Breast epithelium (tissue), 4 donors: ENCODE data around the gene HNRNPF. TPM values are rescaled to one million over a fixed set of nuclear protein-coding genes. Genes with fewer than 3 reads are reported as not detected.
A peak's percentile ranks its signal among the peaks of the same experiment; 100 is the strongest.

ENCODE experiments used
- DNase-seq, 2 donors: peaks; one replicate each; pipeline ENCODE4 v3.0.0-alpha.2; 2019; ENCODE audit warnings: low spot score in 2 of 2
- H3K27ac ChIP-seq, 2 donors: fragments of 200-600 bp; sonication (generic) in 1 of 2; one replicate each; pipeline ENCODE4 v1.5.1; 2016 to 2019; ENCODE audit warnings: mild to moderate bottlenecking in 1 of 2
- H3K27me3 ChIP-seq, 2 donors: fragments of 200-600 bp; sonication (generic) in 1 of 2; one replicate each; pipeline versions ENCODE4 v1.5.1 to v1.6.0; 2017 to 2019; ENCODE audit warnings: control low read depth in 1 of 2, mild to moderate bottlenecking in 1 of 2
- H3K36me3 ChIP-seq: fragments of 200-600 bp; one replicate; pipeline ENCODE4 v1.5.1; 2019
- H3K4me1 ChIP-seq, 2 donors: fragments of 200-600 bp; sonication (generic); one replicate each; pipeline ENCODE4 v1.5.1; 2016 to 2019; ENCODE audit warnings: control low read depth in 1 of 2
- H3K4me3 ChIP-seq, 3 donors: fragments of 200-600 bp; sonication (generic); 1 replicate in 2 of 3; 2 replicates in 1 of 3; pipeline ENCODE4 v1.5.1; 2016 to 2019; ENCODE audit warnings: mild to moderate bottlenecking in 3 of 3, moderate library complexity in 2 of 3
- H3K9me3 ChIP-seq, 2 donors: fragments of 200-600 bp; sonication (generic) in 1 of 2; one replicate each; pipeline ENCODE4 v1.5.1; 2016 to 2019; ENCODE audit warnings: control low read depth in 1 of 2
- POLR2A ChIP-seq: fragments of 450-650 bp; IDR thresholded peaks from one replicate; pipeline ENCODE4 v1.6.1; 2016; ENCODE audit warnings: antibody characterized with exemption, mild to moderate bottlenecking, moderate library complexity
- POLR2AphosphoS5 ChIP-seq, 3 donors: sonication (generic); formaldehyde crosslinking; IDR thresholded peaks; one replicate each; pipeline ENCODE4 v1.6.1; 2017; ENCODE audit warnings: antibody characterized with exemption in 3 of 3
- intact Hi-C: fragments of 100-400 bp; cut with DNase I; formaldehyde crosslinking; loops from one replicate; pipeline ENCODE4 v1.15.1; 2023; ENCODE audit warnings: low total_unique reads
- total RNA-seq, 3 donors: library from RNA; depleted of rRNA; stranded (reverse); fragments of >200 nt; gene quantifications; one replicate each; pipeline ENCODE4 v1.1.0, GENCODE V29; 2016
- TF ChIP-seq, protein P1 (sequence below), 3 donors: fragments of 450-650 bp; IDR thresholded peaks; one replicate each; pipeline ENCODE4 v1.5.1; 2016 to 2017; ENCODE audit warnings: antibody characterized with exemption in 3 of 3, mild to moderate bottlenecking in 3 of 3, moderate library complexity in 3 of 3

HNRNPF gene
- total RNA-seq, 3 donors from 2014 or later = 175 to 213 (median 207) TPM

DNA sequence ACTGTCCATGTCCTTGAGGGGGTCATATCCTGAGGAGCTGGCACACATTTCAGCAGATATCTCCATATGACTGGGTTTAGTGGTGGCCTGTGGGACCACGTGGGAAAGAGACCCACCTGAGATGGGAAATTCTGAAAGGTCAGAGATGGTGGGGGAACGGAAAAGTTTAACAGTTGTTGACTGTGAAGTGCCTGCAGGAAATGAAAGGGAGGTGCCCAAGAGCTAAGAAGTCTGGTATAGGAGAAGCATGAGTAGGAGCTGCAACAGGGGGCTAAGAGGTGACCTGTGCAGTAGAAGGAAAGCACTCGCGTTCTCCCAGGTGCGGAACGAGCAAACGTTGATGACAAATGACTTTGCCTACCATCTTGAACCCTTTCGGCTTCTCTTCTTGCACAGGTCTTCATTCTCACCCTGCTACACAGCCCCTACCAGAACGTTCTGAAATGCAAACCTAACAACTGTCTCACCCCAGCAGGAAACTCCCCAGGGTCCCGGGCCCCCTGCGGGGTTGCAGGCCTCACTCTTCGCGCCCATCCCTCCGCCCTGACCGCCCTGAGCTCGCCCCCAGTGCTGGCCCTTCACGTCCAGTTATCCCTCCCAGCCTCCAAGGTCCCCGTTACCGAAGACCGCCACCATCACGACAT, 47.3 kb downstream of the HNRNPF start:
- intact Hi-C loops = no loop called here
- Histone ChIP-seq H3K27me3 (no peaks in the 10 kb centered on the region), H3K27ac (peak overlapping the region; percentile 87 to 90), H3K9me3 (no peaks in the 10 kb centered on the region), H3K4me1 (no peaks in the 10 kb centered on the region), H3K4me3 (peak overlapping the region; percentile 40 to 70 (median 57)), H3K36me3 (no peaks in the 10 kb centered on the region)
- DNase-seq = no peak
- TF ChIP-seq POLR2A (no peak), POLR2AphosphoS5 (IDR thresholded peaks at IDR 0.05) (no peak)
- TF ChIP-seq, protein P1, sequence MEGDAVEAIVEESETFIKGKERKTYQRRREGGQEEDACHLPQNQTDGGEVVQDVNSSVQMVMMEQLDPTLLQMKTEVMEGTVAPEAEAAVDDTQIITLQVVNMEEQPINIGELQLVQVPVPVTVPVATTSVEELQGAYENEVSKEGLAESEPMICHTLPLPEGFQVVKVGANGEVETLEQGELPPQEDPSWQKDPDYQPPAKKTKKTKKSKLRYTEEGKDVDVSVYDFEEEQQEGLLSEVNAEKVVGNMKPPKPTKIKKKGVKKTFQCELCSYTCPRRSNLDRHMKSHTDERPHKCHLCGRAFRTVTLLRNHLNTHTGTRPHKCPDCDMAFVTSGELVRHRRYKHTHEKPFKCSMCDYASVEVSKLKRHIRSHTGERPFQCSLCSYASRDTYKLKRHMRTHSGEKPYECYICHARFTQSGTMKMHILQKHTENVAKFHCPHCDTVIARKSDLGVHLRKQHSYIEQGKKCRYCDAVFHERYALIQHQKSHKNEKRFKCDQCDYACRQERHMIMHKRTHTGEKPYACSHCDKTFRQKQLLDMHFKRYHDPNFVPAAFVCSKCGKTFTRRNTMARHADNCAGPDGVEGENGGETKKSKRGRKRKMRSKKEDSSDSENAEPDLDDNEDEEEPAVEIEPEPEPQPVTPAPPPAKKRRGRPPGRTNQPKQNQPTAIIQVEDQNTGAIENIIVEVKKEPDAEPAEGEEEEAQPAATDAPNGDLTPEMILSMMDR (IDR thresholded peaks at IDR 0.05) = no peak

DNA sequence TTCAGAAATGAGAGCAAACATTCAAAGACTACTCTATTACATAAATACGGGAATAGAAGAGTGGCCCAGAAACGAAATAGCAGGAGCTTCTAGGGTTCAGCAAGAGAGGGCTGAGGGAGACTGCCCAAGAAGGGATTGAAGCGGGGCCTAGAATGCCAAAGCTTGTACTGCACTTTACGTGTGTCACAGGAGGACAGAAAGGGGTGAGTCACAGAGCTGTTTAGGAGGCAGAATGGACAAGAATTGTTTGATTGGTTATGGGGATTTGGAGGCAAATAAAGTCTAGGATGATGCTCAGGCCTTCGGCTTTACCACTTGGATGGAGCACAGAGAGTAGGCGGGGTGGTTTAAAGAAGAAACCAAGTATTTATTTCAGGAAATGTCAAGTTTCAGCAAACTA, 48.9 kb downstream of the HNRNPF start:
- Histone ChIP-seq H3K4me1 (no peaks in the 10 kb centered on the region), H3K36me3 (no peaks in the 10 kb centered on the region), H3K27me3 (no peaks in the 10 kb centered on the region), H3K4me3 (no peak overlapping the region), H3K9me3 (no peaks in the 10 kb centered on the region), H3K27ac (no peak overlapping the region)
- TF ChIP-seq, protein P1 (IDR thresholded peaks at IDR 0.05) = no peak
- TF ChIP-seq POLR2A = no peak
- TF ChIP-seq POLR2AphosphoS5 (IDR thresholded peaks at IDR 0.05) = no peak
- DNase-seq = no peak
- intact Hi-C loops = no loop called here

DNA sequence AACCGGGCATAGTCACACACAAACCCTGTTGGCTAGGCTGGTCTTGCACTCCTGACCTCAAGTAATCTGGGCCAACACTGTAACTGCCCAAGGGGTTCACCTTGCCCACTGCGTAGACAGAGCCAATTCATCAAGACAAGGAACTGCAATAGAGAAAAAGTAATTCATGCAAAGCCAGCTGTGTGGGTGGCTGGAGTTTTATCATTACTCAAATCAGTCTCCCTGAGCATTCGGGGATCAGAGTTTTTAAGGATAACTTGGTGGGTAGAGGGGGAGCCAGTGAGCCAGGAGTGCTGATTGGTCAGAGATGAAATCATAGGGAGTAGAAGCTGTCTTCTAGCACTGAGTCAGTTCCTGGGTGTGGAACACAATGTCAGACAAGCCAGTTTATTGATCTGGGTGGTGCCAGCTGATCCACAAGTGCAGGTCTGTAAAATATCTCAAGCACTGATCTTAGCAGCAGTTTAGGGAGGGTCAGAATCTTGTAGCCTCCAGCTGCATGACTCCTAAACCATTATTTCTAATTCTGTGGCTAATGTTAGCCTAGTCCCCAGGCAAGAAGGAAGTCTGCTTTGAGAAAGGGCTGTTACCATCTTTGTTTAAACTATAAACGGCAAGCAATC, 53.1 kb downstream of the HNRNPF start:
- intact Hi-C loops = no loop called here
- Histone ChIP-seq H3K27ac (peak overlapping the region; percentile 33 to 49), H3K4me3 (no peak overlapping the region), H3K4me1 (no peaks in the 10 kb centered on the region), H3K9me3 (no peaks in the 10 kb centered on the region), H3K36me3 (no peaks in the 10 kb centered on the region), H3K27me3 (no peaks in the 10 kb centered on the region)
- no peak for TF ChIP-seq POLR2AphosphoS5 (IDR thresholded peaks at IDR 0.05)
- no peak for TF ChIP-seq POLR2A
- TF ChIP-seq, protein P1 (IDR thresholded peaks at IDR 0.05) = no peak
- DNase-seq = no peak

DNA sequence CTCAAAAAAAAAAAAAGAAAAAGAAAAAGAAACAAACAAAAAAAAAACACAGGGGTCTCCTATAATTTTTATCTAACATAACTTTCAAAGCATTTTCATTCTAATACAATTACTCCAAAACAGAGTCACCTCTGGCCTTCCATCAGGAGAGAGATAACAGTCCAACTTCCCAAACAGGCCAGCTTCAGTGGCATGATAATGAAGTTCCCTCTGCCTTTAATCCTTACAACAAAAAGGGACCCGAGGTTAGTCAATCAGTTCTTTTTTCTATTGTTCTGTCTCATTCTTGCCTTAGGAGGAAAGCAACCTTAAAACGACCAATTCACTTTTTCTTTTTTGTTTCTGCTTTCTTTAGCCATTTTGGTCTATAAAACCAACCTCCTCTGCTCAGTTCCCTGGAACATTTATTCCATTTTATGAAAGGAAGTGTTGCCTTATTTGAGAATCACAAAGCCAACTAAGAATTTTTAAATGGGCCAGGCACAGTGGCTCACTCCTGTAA, 54.1 kb downstream of the HNRNPF start:
- no peak for DNase-seq
- H3K4me1 ChIP-seq = no peaks in the 10 kb centered on the region
- intact Hi-C loops = no loop called here
- no peak overlapping the region for H3K4me3 ChIP-seq
- no peaks in the 10 kb centered on the region for H3K36me3 ChIP-seq
- no peak overlapping the region for H3K27ac ChIP-seq
- TF ChIP-seq POLR2AphosphoS5 (IDR thresholded peaks at IDR 0.05) (no peak), POLR2A (no peak)
- TF ChIP-seq, protein P1 (IDR thresholded peaks at IDR 0.05) = no peak
- no peaks in the 10 kb centered on the region for H3K9me3 ChIP-seq
- H3K27me3 ChIP-seq = no peaks in the 10 kb centered on the region

DNA sequence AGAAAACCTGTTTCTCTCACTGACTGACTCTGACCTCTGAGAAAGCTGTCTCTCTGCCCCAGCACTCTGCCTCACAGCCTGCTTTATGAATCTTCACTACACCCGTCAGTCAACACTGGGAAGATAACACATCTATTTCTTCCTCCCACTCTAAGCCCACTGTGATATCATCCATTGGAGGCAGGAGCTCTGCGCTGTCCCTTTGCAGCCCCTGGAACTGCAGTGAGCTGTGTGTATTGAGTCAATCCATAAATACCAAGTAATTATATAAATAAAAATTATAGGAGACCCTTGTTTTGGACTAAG, 54.7 kb downstream of the HNRNPF start:
- DNase-seq = no peak
- Histone ChIP-seq H3K27ac (peak overlapping the region in 1 of 2 donors; percentile 46), H3K4me3 (no peak overlapping the region), H3K27me3 (no peaks in the 10 kb centered on the region), H3K36me3 (no peaks in the 10 kb centered on the region), H3K9me3 (no peaks in the 10 kb centered on the region), H3K4me1 (no peaks in the 10 kb centered on the region)
- TF ChIP-seq, protein P1 (IDR thresholded peaks at IDR 0.05) = no peak
- TF ChIP-seq POLR2AphosphoS5 (IDR thresholded peaks at IDR 0.05) (no peak), POLR2A (no peak)
- intact Hi-C loops = no loop called here
